ENCODE data around the gene CRTAC1. TPM values are rescaled to one million over a fixed set of nuclear protein-coding genes. Genes with fewer than 3 reads are reported as not detected.

The CRTAC1 gene
- total and polyA plus RNA-seq, 9 of the 15 experiments (the other 6 are each of a cell fraction or from before 2014, with no cell fraction given) = not detected

- 0% methylated on average over 5 of the region's 5 CpGs for WGBS (ENCODE audit: insufficient coverage, low coverage, missing lambda C conversion rate)
- H3K4me3 ChIP-seq = no peak overlapping the region
- ChIA-PET POLR2A (no interaction called here), CTCF (ENCODE audit: low intra/inter-chr PET ratio) (no interaction called here)
- H3K36me3 ChIP-seq (ENCODE audit: control insufficient read depth, insufficient read depth, low read length) = no peaks in the 10 kb centered on the region
- ATAC-seq (no peak), DNase-seq (ENCODE audit: extremely low read depth in 1 of 4, low spot score in 3 of 4) (no peak), FAIRE-seq (no peak)
- no peaks in the 10 kb centered on the region for H3K9me1 ChIP-seq (ENCODE audit: control insufficient read depth, insufficient read depth, low read length)
- no peaks in the 10 kb centered on the region for H3K9me3 ChIP-seq (replicated peaks; ENCODE audit: control insufficient read depth, insufficient read depth, low read depth, low read length)
- H3K9ac ChIP-seq (ENCODE audit: insufficient read depth in 1 of 2, low read depth in 2 of 2, low read length in 2 of 2) = no peak overlapping the region
- no peaks in the 10 kb centered on the region for H3K79me2 ChIP-seq (ENCODE audit: control insufficient read depth, insufficient read depth, low read length)
- H4K20me1 ChIP-seq (replicated peaks; ENCODE audit: control insufficient read depth, insufficient read depth, low read length) = no peaks in the 10 kb centered on the region
- peaks cover 6 to 40% of the 10 kb centered on the region in 2 experiments; a peak in 3 of 5 replicates for H3K27me3 ChIP-seq (ENCODE audit: control insufficient read depth in 2 of 2, insufficient read depth in 2 of 2, low read length in 2 of 2)
- no peak overlapping the region for H2AFZ ChIP-seq (ENCODE audit: low read depth, low read length)
- H3K27ac ChIP-seq (ENCODE audit: extremely low read depth, low read depth, low read length) = no peak overlapping the region
- intact Hi-C loops (cut with micrococcal nuclease) = no loop called here
- no peak overlapping the region for H3K4me2 ChIP-seq (ENCODE audit: insufficient read depth, low read length)
- no TSS peak for BruUV-seq (replicated peaks)
- no peaks in the 10 kb centered on the region for H3K4me1 ChIP-seq (replicated peaks in 1 of 2; ENCODE audit: control insufficient read depth in 2 of 2, insufficient read depth in 2 of 2, low read length in 2 of 2)
- in situ Hi-C loops (cut with MboI) = no loop called here
- TF ChIP-seq ZBTB11 (CRISPR knock-in tag; IDR thresholded peaks at IDR 0.05) (no peak), EP300 (IDR thresholded peaks at IDR 0.05; ENCODE audit: low read length) (no peak), ZNF668 (CRISPR knock-in tag; IDR thresholded peaks at IDR 0.05) (no peak), TAF9B (IDR thresholded peaks at IDR 0.05; ENCODE audit: partially characterized antibody) (no peak), CBFA2T3 (IDR thresholded peaks at IDR 0.05) (no peak), CHD1 (IDR thresholded peaks at IDR 0.05; ENCODE audit: low read length) (no peak), ZNF3 (CRISPR knock-in tag; IDR thresholded peaks at IDR 0.05) (no peak), RBM22 (IDR thresholded peaks at IDR 0.05; ENCODE audit: low read depth, low read length, poor library complexity, severe bottlenecking) (no peak), ZNF589 (CRISPR knock-in tag; IDR thresholded peaks at IDR 0.05; ENCODE audit: low read depth) (no peak), NCOA1 (IDR thresholded peaks at IDR 0.05; ENCODE audit: low read depth) (no peak), NRF1 (conservative IDR thresholded peaks at IDR 0.05 in 1 of 2, IDR thresholded peaks at IDR 0.05 in 1 of 2) (no peak), TOE1 (IDR thresholded peaks at IDR 0.05; ENCODE audit: borderline replicate concordance) (no peak), TOE1 (CRISPR knock-in tag; IDR thresholded peaks at IDR 0.05; ENCODE audit: borderline replicate concordance, low read depth) (no peak), ZBTB1 (CRISPR knock-in tag; IDR thresholded peaks at IDR 0.05; ENCODE audit: borderline replicate concordance, low read depth) (no peak), ZNF436 (CRISPR knock-in tag; IDR thresholded peaks at IDR 0.05) (no peak), ZNF507 (tag; conservative IDR thresholded peaks at IDR 0.05) (no peak), HMBOX1 (IDR thresholded peaks at IDR 0.05) (no peak), ZNF146 (CRISPR knock-in tag; IDR thresholded peaks at IDR 0.05; ENCODE audit: unreplicated experiment) (no peak), POLR2AphosphoS5 (IDR thresholded peaks at IDR 0.05; ENCODE audit: control insufficient read depth, insufficient read depth, low read depth, low read length) (no peak)
Observed at GRCh38 chr10:97937054-97937453, 93.4 kb downstream of the CRTAC1 start.
